Transverse colon (tissue), 4 donors: ENCODE data around the gene ICAM1. TPM values are rescaled to one million over a fixed set of nuclear protein-coding genes. Genes with fewer than 3 reads are reported as not detected.

ENCODE experiments used
- DNase-seq: peaks from one replicate; pipeline ENCODE4 v3.0.0-alpha.2; 2019
- H3K27ac ChIP-seq, 4 donors: fragments of 200-600 bp; sonication (generic); 2 replicates each; pipeline ENCODE4 v1.5.1; 2016 to 2018; ENCODE audit warnings: inconsistent platforms in 4 of 4
- H3K27me3 ChIP-seq: fragments of 200-600 bp; sonication (generic); 2 replicates; pipeline ENCODE4 v1.5.1; 2017; ENCODE audit warnings: inconsistent platforms
- H3K36me3 ChIP-seq, 4 donors: fragments of 200-600 bp; sonication (generic); 2 replicates each; pipeline ENCODE4 v1.5.1; 2017 to 2019; ENCODE audit warnings: inconsistent platforms in 4 of 4
- H3K4me1 ChIP-seq, 4 donors: fragments of 200-600 bp; sonication (generic); 2 replicates each; pipeline ENCODE4 v1.5.1; 2017 to 2020; ENCODE audit warnings: inconsistent platforms in 4 of 4
- H3K4me3 ChIP-seq, 4 donors: fragments of 200-600 bp; sonication (generic); 1 replicate in 1 of 4; 2 replicates in 3 of 4; pipeline versions ENCODE4 v1.5.1 to v1.6.1; 2017 to 2019; ENCODE audit warnings: inconsistent platforms in 4 of 4
- H3K9me3 ChIP-seq, 2 donors: fragments of 200-600 bp; sonication (generic); 2 replicates each; pipeline ENCODE4 v1.5.1; 2017 to 2019; ENCODE audit warnings: inconsistent platforms in 2 of 2
- CTCF ChIP-seq, 5 experiments: fragments of 200-600 bp in 3 of 5; fragments of 450-650 bp in 2 of 5; sonication (generic) in 3 of 5; IDR thresholded peaks; 1 replicate in 2 of 5; 2 replicates in 3 of 5; pipeline ENCODE4 v1.5.1; 2016 to 2017; ENCODE audit warnings: antibody characterized with exemption in 5 of 5, inconsistent platforms in 3 of 5, mild to moderate bottlenecking in 2 of 5, moderate library complexity in 1 of 5
- EP300 ChIP-seq: sonication (generic); formaldehyde crosslinking; IDR thresholded peaks from one replicate; pipeline ENCODE4 v1.6.1; 2017; ENCODE audit warnings: antibody characterized with exemption, low read depth
- POLR2A ChIP-seq: fragments of 450-650 bp; IDR thresholded peaks from one replicate; pipeline ENCODE4 v1.6.1; 2016; ENCODE audit warnings: antibody characterized with exemption, mild to moderate bottlenecking, moderate library complexity
- POLR2AphosphoS5 ChIP-seq, 3 donors: sonication (generic); formaldehyde crosslinking; IDR thresholded peaks; one replicate each; pipeline ENCODE4 v1.6.1; 2016; ENCODE audit warnings: antibody characterized with exemption in 3 of 3
- WGBS, 2 donors: methylation state at CpG; one replicate each; pipeline ENCODE4 v1.1.5; 2018; ENCODE audit warnings: low coverage in 1 of 2; 5-methylcytosine and 5-hydroxymethylcytosine counted together
- in situ Hi-C, 4 donors: fragments of 200-750 bp; cut with MboI; loops; one replicate each; pipeline versions ENCODE4 v1.15.0 to v1.15.1; 2017; ENCODE audit warnings: low sequenced_read_pairs in 3 of 4, low pct_ligation_motif_present in 1 of 4, low pct_unique_long_range_greater_than_20kb in 1 of 4
- intact Hi-C: fragments of 100-400 bp; cut with DNase I; formaldehyde crosslinking; loops from one replicate; pipeline ENCODE4 v1.15.1; 2023; ENCODE audit warnings: low total_unique reads
- total RNA-seq, 4 donors: library from RNA; depleted of rRNA; stranded (reverse); fragments of >200 nt; gene quantifications; one replicate each; pipeline ENCODE4 v1.1.0, GENCODE V29; 2016

Gene ICAM1
- total RNA-seq, 4 donors from 2014 or later = 6.4 to 26.6 (median 7.7) TPM

DNA sequence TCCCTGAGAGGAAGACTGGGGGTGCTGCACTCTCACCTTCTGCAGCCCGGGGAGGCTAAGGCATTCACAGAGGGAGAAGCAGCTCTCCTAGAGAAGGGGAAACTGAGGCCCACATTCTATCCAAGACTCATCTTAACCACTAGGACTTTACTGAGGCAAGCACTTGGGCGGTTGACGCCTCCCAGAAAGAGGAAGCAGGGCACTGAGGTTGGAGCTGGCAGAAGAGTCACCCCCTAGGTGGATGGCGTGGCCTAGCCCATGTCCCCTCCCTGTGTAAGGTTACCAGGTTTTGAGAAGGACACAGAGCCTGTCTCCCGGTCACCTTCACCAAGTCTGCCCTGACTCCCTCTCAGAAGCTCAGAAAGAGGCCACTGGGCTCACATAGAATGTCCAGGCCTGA lies 42.5 kb upstream of the ICAM1 start:
- no peak overlapping the region for H3K4me3 ChIP-seq
- TF ChIP-seq EP300 (no peak), CTCF (IDR thresholded peaks at IDR 0.05) (no peak), POLR2A (no peak), POLR2AphosphoS5 (IDR thresholded peaks at IDR 0.05) (no peak)
- intact Hi-C loops = no loop called here
- H3K4me1 ChIP-seq = peaks cover 0 to 22% (median 12%) of the 10 kb centered on the region in 4 donors
- H3K27me3 ChIP-seq = no peaks in the 10 kb centered on the region
- peak overlapping the region; percentile 84 to 92 (median 89) for H3K27ac ChIP-seq
- no peaks in the 10 kb centered on the region for H3K36me3 ChIP-seq
- no peak for DNase-seq
- H3K9me3 ChIP-seq = no peaks in the 10 kb centered on the region
- 56% methylated on average over 5 of the region's 5 CpGs; no CpG with 5 or more reads in 1 of the 2 donors for whole genome bisulfite sequencing, 2 donors
- in situ Hi-C loops = loop anchor here in 1 of 4 donors (25.0 kb wide), 1 partner anchor 116 kb away; the partner anchor contains the start of genes ANGPTL6, EIF3G, P2RY11 and PPAN

DNA sequence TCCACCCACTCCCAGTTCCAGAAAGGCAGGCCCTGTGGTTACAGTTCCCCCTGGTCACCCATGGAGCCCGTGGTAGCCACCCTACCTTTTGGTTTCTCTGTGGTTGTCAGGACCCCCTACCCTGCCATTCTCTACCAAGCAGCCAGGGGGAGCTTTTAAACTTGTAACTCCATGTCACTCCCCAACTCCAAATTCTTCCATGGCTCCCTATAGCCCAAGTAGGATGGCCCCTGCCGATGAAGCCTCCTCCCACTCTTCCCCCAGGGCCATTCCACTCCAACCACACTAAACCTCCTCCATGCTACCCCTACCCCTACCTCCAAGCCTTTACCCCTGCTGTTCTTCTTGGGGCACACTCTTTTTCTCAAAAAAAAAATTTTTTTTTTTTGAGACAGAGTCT lies 42.0 kb upstream of the ICAM1 start:
- H3K36me3 ChIP-seq = no peaks in the 10 kb centered on the region
- no peak overlapping the region for H3K4me3 ChIP-seq
- WGBS, 2 donors = 42% methylated on average over 2 of the region's 2 CpGs; no CpG with 5 or more reads in 1 of the 2 donors
- H3K27me3 ChIP-seq = no peaks in the 10 kb centered on the region
- peak overlapping the region; percentile 84 to 92 (median 89) for H3K27ac ChIP-seq
- TF ChIP-seq EP300 = no peak
- TF ChIP-seq CTCF (IDR thresholded peaks at IDR 0.05) = peak; percentile 36 to 51 (median 44)
- in situ Hi-C loops (loop anchor here in 1 of 4 donors (25.0 kb wide), 1 partner anchor 117 kb away; the partner anchor contains the start of genes ANGPTL6, EIF3G, P2RY11 and PPAN), intact Hi-C loops (no loop called here)
- peaks cover 0 to 22% (median 12%) of the 10 kb centered on the region in 4 donors for H3K4me1 ChIP-seq
- no peak for DNase-seq
- H3K9me3 ChIP-seq = no peaks in the 10 kb centered on the region

GRCh38 chr19:10230173-10230860 lies 40.6 kb upstream of the ICAM1 start:
- H3K4me3 ChIP-seq = peak overlapping the region; percentile 74 to 95 (median 83)
- DNase-seq = peak; percentile 51
- no peak for TF ChIP-seq POLR2AphosphoS5 (IDR thresholded peaks at IDR 0.05)
- no peak for TF ChIP-seq EP300
- TF ChIP-seq POLR2A = no peak
- TF ChIP-seq CTCF (IDR thresholded peaks at IDR 0.05) = no peak
- in situ Hi-C loops (loop anchor here in 2 of 4 donors (10.0 to 25.0 kb wide), 2 partner anchors 118 to 126 kb away; partner anchors contain the start of genes ANGPTL6 (in 2 of the 2), PPAN (in 2 of the 2), EIF3G (in 1 of the 2) and P2RY11 (in 1 of the 2)), intact Hi-C loops (loop anchor here (10.0 kb wide), 1 partner anchor 116 kb away; the partner anchor contains the start of genes EIF3G and P2RY11)
- H3K36me3 ChIP-seq = no peaks in the 10 kb centered on the region
- 0% methylated on average over 42 of the region's 70 CpGs; no CpG with 5 or more reads in 1 of the 2 donors for WGBS, 2 donors
- H3K27ac ChIP-seq = peak overlapping the region; percentile 84 to 92 (median 89)
- H3K9me3 ChIP-seq = no peaks in the 10 kb centered on the region
- H3K27me3 ChIP-seq = no peaks in the 10 kb centered on the region
- H3K4me1 ChIP-seq = peaks cover 0 to 22% (median 12%) of the 10 kb centered on the region in 4 donors

DNA sequence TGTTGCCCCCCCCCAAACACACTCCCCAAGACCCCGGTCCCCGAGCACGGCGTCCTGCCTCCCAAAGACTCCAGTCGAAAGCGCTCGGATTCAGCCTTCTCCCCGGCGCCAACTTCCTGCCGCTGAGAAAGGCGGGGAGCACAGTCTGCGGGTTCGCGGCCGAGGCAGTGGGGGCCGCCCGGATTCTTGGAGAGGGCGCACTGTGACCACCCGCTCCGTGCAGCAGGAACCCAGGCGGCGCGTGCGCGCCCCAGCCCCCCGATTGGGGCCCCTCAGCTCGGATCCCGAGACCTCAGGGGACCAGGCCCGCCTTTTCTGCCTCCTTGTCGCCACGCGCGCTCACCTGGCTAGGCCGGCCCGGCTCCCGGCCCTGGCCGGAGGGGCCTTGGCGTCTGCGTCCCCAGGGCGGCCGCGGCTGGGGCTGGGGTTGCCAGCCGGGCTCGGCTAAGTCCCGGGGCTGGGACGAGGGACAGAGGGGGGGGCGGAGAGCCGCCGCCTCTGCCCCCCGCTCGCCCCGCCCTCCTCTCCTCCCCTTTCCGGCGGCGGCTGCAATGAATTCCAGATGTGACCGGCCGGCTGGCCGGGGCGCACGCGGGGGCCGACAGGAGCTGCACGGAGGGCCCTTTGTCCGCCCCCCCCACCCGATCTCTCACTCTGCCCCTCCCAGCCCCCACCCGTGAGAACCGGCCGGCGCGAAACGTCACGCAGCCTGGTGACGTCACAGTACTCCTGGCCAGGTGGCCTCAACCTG lies 39.9 kb upstream of the ICAM1 start, which contains the start of gene S1PR2:
TSS of gene S1PR2 (minus strand) at position 471 of the 751 bp plus-strand sequence. CDS start 6,426 bp downstream, outside the sequence.
- no peaks in the 10 kb centered on the region for H3K9me3 ChIP-seq
- in situ Hi-C loops (loop anchor here in 2 of 4 donors (10.0 to 25.0 kb wide), 2 partner anchors 119 to 126 kb away; partner anchors contain the start of genes ANGPTL6 (in 2 of the 2), PPAN (in 2 of the 2), EIF3G (in 1 of the 2) and P2RY11 (in 1 of the 2)), intact Hi-C loops (loop anchor here (10.0 kb wide), 1 partner anchor 116 kb away; the partner anchor contains the start of genes EIF3G and P2RY11)
- no peaks in the 10 kb centered on the region for H3K36me3 ChIP-seq
- WGBS, 2 donors = 1% methylated on average over 42 of the region's 73 CpGs; no CpG with 5 or more reads in 1 of the 2 donors
- H3K27ac ChIP-seq = peak within 1 kb of the TSS; percentile 84 to 92 (median 89)
- peaks cover 0 to 22% (median 12%) of the 10 kb centered on the region in 4 donors for H3K4me1 ChIP-seq
- peak; percentile 82 for DNase-seq
- TF ChIP-seq EP300 (no peak), POLR2AphosphoS5 (IDR thresholded peaks at IDR 0.05) (peak in 2 of 3 donors; percentile 30 to 54), CTCF (IDR thresholded peaks at IDR 0.05) (peak in 1 of 5 experiments; percentile 6), POLR2A (peak; percentile 33)
- H3K4me3 ChIP-seq = peak within 1 kb of the TSS; percentile 74 to 95 (median 83)
- no peaks in the 10 kb centered on the region for H3K27me3 ChIP-seq
